IPS-15b (cell line): ENCODE results near the gene MAGI1.

Source experiments
- H3K27me3 ChIP-seq: one replicate; pipeline ENCODE4 v1.6.1; 2013; ENCODE audit warnings: low read length; ENCODE audit not compliant: control insufficient read depth, insufficient read depth
- H3K36me3 ChIP-seq: one replicate; pipeline ENCODE4 v1.6.1; 2013; ENCODE audit warnings: low read length; ENCODE audit not compliant: control insufficient read depth, insufficient read depth
- H3K4me1 ChIP-seq: one replicate; pipeline ENCODE4 v1.6.1; 2013; ENCODE audit warnings: mild to moderate bottlenecking, low read length; ENCODE audit not compliant: control insufficient read depth, insufficient read depth
- H3K4me3 ChIP-seq: one replicate; pipeline ENCODE4 v1.5.1; 2013; ENCODE audit warnings: low read depth, low read length
- H3K9ac ChIP-seq: one replicate; pipeline ENCODE4 v1.6.1; 2013; ENCODE audit warnings: low read depth, mild to moderate bottlenecking, low read length
- H3K9me3 ChIP-seq: one replicate; pipeline ENCODE4 v1.6.1; 2013; ENCODE audit warnings: mild to moderate bottlenecking, low read length; ENCODE audit not compliant: control insufficient read depth, insufficient read depth

Gene MAGI1

GRCh38 chr3:65908588-65908987 lies 130.1 kb downstream of the MAGI1 start:
- no peak overlapping the region for H3K4me3 ChIP-seq
- no peaks in the 10 kb centered on the region for H3K9me3 ChIP-seq
- no peaks in the 10 kb centered on the region for H3K36me3 ChIP-seq
- no peak overlapping the region for H3K9ac ChIP-seq
- H3K27me3 ChIP-seq: no peaks in the 10 kb centered on the region
- H3K4me1 ChIP-seq: peaks cover 11% of the 10 kb centered on the region

GRCh38 chr3:65907232-65908130 lies 131.2 kb downstream of the MAGI1 start:
- Histone ChIP-seq H3K9ac (no peak overlapping the region), H3K4me1 (peaks cover 13% of the 10 kb centered on the region), H3K36me3 (no peaks in the 10 kb centered on the region), H3K9me3 (no peaks in the 10 kb centered on the region), H3K27me3 (no peaks in the 10 kb centered on the region), H3K4me3 (no peak overlapping the region)

- Histone ChIP-seq H3K27me3 (no peaks in the 10 kb centered on the region), H3K9ac (no peak overlapping the region), H3K9me3 (no peaks in the 10 kb centered on the region), H3K4me1 (peaks cover 19% of the 10 kb centered on the region), H3K4me3 (no peak overlapping the region), H3K36me3 (no peaks in the 10 kb centered on the region)
These were observed 132.9 kb downstream of the MAGI1 start for GRCh38 chr3:65905771-65906170.

GRCh38 chr3:65904016-65904415 lies 134.7 kb downstream of the MAGI1 start:
- Histone ChIP-seq H3K9me3 (no peaks in the 10 kb centered on the region), H3K36me3 (no peaks in the 10 kb centered on the region), H3K4me1 (peaks cover 16% of the 10 kb centered on the region), H3K9ac (no peak overlapping the region), H3K4me3 (no peak overlapping the region), H3K27me3 (no peaks in the 10 kb centered on the region)

- Histone ChIP-seq H3K9me3 (no peaks in the 10 kb centered on the region), H3K4me1 (peaks cover 12% of the 10 kb centered on the region), H3K9ac (no peak overlapping the region), H3K4me3 (peak overlapping the region; percentile 14), H3K36me3 (no peaks in the 10 kb centered on the region), H3K27me3 (no peaks in the 10 kb centered on the region)
These were observed 136.4 kb downstream of the MAGI1 start for GRCh38 chr3:65902304-65902793.

GRCh38 chr3:65901226-65901625 lies 137.5 kb downstream of the MAGI1 start:
- H3K4me1 ChIP-seq: peaks cover 8% of the 10 kb centered on the region
- H3K27me3 ChIP-seq: no peaks in the 10 kb centered on the region
- H3K9me3 ChIP-seq: no peaks in the 10 kb centered on the region
- H3K36me3 ChIP-seq: no peaks in the 10 kb centered on the region
- H3K4me3 ChIP-seq: no peak overlapping the region
- no peak overlapping the region for H3K9ac ChIP-seq

- Histone ChIP-seq H3K4me1 (peaks cover 18% of the 10 kb centered on the region), H3K9me3 (no peaks in the 10 kb centered on the region), H3K27me3 (no peaks in the 10 kb centered on the region), H3K9ac (no peak overlapping the region), H3K4me3 (no peak overlapping the region), H3K36me3 (no peaks in the 10 kb centered on the region)
These were observed 139.5 kb downstream of the MAGI1 start for GRCh38 chr3:65899226-65899625.

GRCh38 chr3:65897766-65898165 lies 141.0 kb downstream of the MAGI1 start:
- Histone ChIP-seq H3K36me3 (no peaks in the 10 kb centered on the region), H3K9me3 (no peaks in the 10 kb centered on the region), H3K27me3 (no peaks in the 10 kb centered on the region), H3K4me1 (peaks cover 19% of the 10 kb centered on the region), H3K9ac (no peak overlapping the region), H3K4me3 (no peak overlapping the region)

GRCh38 chr3:65896321-65896720 lies 142.4 kb downstream of the MAGI1 start:
- Histone ChIP-seq H3K4me3 (no peak overlapping the region), H3K4me1 (peaks cover 17% of the 10 kb centered on the region), H3K9me3 (no peaks in the 10 kb centered on the region), H3K27me3 (no peaks in the 10 kb centered on the region), H3K36me3 (no peaks in the 10 kb centered on the region), H3K9ac (no peak overlapping the region)

- Histone ChIP-seq H3K9ac (no peak overlapping the region), H3K36me3 (no peaks in the 10 kb centered on the region), H3K27me3 (no peaks in the 10 kb centered on the region), H3K4me3 (no peak overlapping the region), H3K4me1 (peaks cover 20% of the 10 kb centered on the region), H3K9me3 (no peaks in the 10 kb centered on the region)
These were observed 143.9 kb downstream of the MAGI1 start for GRCh38 chr3:65894679-65895453.

- Histone ChIP-seq H3K27me3 (no peaks in the 10 kb centered on the region), H3K4me1 (peaks cover 22% of the 10 kb centered on the region), H3K9ac (no peak overlapping the region), H3K4me3 (no peak overlapping the region), H3K9me3 (no peaks in the 10 kb centered on the region), H3K36me3 (no peaks in the 10 kb centered on the region)
These were observed 144.6 kb downstream of the MAGI1 start for GRCh38 chr3:65894126-65894525.
